GM19324 (cell line): ENCODE results near the gene GBA3.

Experiments used
- ATAC-seq: cut with Tn5 transposase; IDR thresholded peaks from one replicate; pipeline ENCODE4 v1.9.1; 2021; ENCODE audit warnings: mild to moderate bottlenecking, moderate library complexity; ENCODE audit not compliant: unreplicated experiment, low FRiP score

Gene GBA3

DNA sequence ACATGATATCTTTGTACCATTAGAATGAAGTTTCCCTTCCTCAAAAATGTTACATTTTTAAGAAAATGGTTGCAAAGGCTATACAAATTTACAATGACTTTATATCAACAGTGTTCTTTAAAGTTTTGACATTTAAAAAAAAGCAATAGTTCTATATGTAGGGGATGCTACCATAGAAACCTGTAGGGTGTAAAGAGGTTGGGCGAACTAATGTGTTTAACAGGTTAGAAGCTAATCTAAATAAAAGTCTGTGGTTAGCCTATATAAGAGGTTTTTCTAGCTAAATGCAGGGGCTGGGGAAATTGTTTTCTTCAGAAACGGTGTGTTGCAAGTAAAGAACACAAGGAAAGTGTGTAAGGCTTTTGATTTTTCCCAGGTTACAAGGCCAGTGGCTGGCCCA lies 73.3 kb downstream of the GBA3 start:
- no peak for ATAC-seq

DNA sequence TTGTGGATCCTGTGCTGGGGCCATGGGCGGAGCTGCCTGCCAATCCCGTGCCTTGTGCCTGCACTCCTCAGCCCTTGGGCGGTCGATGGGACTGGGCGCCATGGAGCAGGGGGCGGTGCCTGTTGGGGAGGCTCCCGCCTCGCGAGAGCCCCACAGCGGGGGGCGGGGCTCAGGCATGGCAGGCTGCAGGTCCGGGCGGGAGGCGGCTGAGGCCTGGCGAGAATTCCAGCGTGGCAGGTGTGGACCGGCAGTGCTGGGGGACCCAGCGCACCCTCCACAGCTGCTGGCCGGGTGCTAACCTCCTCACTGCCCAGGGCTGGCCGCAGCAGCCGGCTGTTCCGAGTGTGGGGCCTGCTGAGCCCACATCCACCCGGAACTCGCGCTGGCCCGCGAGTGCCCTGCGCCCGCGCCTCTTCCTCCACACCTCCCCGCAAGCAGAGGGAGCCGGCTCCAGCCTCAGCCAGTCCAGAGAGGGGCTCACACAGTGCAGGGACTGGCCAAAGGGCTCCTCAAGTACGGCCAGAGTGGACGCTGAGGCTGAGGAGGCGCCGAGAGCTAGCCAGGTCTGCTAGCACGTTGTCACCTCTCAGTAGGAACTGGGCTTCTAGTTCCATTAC lies 85.9 kb downstream of the GBA3 start:
- no peak for ATAC-seq

DNA sequence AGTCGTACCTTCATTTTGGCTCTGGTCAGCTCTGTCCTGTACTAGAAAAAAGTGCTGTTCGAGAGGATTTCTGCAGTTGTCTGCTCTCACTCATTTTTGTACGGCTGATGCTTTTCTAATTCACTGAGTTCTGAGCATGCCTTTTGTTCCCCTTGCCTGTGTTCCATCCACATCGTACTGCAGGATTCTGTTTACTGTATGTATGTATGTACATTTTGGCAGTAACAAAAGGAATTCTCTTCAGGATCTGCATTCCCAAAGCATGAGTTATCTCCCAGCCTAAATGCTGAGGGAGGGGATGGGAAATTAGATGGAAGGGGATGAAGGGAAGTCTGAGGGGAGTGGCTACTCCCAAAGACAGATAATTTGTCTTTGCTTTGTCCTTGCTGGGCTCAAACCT lies 87.6 kb downstream of the GBA3 start:
- no peak for ATAC-seq

DNA sequence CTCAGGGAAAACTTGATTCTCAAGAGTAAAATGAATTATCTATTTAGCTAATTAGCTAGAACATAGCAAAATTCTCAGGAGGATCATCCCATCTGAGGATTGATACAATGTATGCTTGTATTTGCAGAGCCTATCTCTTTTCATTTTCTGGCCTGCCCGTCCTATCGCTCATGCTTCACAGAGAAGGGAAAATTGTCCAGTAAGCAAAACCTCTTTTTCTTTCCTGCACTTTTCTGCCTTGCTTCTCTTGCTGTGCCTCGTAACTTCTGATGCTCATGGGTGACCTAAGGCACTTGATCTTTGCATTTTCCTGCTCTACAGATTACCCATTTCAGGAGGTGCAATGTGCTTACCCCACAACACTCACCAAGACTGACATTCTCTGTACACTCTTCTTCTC lies 88.1 kb downstream of the GBA3 start:
- ATAC-seq, result no peak

DNA sequence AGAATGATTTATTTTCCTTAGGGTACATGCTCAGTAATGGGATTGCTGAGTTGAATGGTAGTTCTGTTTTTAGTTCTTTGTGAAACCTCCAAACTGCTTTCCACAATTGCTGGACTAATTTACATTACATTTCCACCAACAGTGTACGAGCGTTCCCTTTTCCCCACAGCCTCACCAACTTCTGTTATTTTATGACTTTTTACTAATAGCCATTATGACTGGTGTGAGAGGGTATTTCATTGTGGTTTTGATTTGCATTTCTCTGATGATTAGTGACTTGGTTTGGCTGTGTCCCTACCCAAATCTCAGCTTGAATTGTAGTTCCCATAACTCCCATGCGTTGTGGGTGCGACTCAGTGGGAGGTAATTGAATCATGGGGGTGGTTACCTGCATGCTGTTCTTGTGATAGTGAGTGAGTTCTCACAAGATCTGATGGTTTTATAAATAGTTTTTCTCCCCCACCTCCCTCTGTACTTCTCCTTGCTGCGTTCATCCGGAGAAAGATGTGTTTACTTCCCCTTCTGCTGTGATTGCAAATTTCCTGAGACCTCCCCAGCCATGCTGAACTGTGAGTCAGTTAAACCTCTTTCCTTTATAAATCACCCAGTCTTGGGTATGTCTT lies 95.1 kb downstream of the GBA3 start:
- ATAC-seq, result no peak

DNA sequence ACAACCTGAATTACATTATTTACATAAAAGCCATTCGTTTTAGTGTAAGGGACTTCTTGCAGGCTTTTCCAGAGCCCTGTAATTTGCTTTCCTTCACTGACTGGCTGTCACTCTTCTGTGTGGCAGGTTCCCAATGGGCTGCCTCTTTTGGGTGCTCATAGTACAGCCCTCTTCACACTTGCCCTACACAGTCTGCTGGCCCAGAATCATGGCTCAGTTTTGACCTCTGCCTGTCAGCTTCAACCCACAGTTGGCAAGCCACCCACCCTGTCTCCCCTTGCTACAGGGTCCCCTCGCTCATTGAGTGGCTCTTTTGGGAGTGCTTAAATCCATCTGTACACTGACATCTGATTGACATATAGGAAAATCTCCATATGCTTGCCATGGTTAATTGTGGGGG lies 97.9 kb downstream of the GBA3 start:
- no peak for ATAC-seq

DNA sequence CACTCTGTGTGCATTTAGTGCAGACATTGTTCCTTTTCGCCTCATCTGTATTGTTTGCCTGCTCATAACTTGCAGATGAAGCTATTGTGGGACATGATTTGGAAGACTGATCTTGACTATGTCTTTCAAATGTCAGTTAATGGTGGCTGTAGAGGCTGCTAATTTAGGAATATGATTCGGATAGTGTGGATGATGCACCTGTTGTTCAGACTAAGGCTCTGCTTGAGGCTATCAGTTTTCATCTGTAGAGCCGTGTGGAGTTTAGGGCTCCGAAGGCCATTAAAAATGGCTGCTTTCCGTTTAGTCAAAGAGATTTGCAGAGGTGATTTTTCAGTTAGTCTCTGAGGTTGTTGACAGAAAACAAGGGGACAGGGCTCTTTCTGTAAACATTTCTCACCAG lies 102.0 kb downstream of the GBA3 start:
- ATAC-seq, result no peak

DNA sequence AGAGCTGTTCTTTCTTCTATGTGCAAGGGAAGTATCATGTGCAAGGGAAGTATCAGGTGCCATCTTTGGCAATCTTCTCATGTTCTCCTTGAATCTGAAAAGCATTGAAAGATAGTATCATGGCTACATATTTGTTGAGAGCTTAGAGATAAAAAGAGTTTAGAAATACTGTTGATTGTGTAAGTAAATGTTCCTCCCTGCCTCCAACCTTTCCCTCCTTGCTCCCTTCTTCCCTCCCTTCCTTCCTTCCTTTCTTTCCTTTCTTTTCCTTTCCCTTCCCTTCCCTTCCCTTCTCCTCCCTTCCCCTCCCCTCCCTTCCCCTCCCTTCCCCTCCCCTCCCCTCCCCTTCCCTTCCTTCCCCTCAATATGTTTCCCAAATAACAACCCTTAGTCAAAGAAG lies 108.7 kb downstream of the GBA3 start:
- ATAC-seq, result no peak

DNA sequence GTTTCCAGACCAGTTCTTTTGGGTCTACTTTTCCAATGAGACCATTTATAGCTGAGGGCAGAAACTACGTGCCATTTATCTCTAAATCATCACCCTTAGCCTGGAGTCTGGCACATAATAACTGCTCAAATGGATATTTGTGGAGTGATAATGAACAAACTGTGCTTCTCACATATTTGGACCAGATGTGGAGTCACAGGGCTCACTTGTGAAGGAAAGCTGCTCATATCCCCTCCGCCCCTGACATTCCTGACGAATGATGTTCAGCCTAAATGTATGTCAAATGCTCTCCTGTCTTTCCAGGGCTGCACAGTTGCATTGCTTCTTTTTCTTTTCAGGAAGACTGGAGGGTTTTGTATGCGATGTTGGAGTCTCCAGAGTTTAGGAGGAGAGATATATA lies 110.1 kb downstream of the GBA3 start:
- ATAC-seq, result no peak

DNA sequence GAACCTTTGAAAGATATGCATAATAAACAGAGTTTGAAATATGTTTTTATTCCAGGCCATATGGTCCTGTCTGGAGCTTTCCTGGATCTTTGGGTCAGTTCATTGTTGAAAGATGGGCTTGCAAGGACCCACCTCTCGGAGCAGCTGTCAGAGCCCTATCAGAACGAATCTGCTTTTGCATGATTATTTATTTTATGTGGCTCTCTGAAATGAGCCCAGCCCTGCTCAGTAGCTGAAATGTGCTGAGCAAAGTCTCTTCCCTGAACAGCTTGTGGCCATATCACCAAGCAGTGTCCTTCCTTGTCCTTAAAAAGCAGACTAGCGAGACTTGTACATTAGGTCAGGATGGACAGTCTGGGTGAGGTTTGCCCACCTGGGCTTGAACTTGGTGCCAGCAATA lies 110.8 kb downstream of the GBA3 start:
- ATAC-seq, result no peak

DNA sequence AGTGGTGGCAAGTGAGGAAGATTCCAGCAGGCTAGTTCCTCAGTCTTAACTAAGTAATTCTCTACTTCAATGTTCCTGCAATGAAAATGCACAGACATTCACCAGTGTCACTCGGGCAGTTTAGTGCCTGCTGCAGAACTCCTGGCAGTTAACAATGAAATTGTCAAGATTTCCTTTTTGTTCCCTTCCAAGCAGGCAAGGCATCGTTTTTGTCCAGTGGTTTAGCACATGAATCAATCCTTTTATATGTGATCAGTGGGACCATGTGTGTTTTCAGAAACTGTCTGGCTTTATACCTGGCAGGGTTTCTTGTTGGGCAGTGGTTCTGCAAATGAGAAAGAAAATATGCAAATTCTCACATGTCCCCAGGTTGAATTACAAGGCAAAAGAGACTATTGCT lies 122.2 kb downstream of the GBA3 start:
- no peak for ATAC-seq

DNA sequence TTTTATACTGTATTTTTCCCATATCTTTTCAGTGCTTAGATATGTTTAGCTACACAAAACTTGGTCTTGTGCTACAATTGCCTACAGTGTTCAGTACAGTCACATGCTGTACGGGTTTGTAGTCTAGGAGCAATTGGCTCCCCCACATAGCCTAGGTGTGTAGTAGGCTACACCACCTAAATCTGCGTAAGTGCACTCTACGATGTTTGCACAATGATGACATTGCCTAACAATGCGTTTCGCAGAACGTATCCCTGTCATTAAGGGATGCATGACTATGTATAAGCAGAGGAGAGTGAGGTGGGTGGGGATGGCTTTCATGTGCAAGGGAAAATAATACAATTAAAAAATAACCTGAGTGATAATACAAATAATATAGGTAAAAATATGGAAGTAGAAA lies 131.4 kb downstream of the GBA3 start:
- no peak for ATAC-seq

DNA sequence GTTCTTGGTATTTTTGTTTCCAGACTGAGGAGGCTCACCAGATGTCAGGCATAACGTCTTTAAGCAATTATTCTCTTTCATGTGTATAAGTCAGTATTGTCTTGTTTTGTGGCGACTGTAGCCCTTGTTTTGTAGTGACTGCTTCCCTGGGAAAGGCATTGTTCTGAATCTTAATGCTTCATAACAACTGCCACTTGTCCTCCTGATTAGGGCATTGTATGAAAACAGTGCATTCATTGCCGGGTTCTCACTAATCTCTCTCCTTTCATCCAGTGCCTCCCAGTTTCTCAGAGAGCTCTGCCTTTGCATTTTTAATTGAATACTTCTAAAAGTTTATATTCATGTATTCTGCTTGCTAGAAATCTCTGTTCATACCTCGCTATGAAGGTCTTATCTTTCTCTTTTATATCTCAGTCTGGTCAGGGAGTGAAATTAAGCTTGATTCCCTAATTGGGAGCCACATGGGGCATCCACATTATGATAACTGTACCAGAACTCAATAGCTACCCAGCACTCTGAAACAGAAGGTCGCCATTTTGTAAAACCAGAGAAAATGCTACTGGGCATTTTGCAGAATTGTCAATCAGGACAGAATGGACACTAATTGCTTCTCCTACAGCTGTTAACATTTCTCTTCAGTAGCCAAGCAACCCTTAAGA lies 149.8 kb downstream of the GBA3 start:
- no peak for ATAC-seq

DNA sequence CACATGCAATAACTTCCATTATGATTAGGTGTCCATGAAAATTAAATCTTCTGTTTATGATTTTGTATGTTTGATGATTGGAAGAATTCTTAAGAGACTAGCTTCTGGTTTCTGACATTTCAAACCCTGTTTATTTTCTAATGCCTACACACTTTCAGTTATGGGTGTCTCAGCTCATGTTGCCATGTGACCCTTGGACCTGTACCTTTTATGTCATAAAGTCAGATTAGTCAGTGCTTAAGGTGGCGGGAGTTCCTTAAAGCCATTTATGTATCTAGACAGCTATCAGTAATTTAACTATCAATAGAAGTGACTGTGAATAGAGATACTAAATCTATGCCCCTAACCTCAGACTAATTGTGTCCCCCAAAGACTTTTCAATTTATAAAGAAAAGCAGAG lies 155.6 kb downstream of the GBA3 start:
- no peak for ATAC-seq

DNA sequence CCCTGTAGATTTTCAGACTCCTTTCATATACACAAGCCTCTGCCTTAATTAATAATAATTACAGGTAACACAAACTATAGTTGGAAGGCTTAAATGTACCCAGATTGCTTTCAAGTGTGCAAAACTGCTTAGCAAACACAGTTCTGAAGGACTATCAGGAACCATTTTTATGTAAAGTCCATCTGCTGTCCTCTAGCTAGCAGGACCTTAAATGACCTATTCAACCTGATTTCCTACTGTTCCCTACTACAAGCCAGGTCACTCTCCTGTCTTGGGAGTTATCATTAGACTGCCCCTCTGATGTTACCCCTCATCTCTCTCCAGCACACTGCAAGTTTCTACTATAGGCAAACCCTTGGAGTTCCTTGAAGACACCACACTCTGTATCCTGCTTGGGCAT lies 157.3 kb downstream of the GBA3 start:
- ATAC-seq, result no peak

DNA sequence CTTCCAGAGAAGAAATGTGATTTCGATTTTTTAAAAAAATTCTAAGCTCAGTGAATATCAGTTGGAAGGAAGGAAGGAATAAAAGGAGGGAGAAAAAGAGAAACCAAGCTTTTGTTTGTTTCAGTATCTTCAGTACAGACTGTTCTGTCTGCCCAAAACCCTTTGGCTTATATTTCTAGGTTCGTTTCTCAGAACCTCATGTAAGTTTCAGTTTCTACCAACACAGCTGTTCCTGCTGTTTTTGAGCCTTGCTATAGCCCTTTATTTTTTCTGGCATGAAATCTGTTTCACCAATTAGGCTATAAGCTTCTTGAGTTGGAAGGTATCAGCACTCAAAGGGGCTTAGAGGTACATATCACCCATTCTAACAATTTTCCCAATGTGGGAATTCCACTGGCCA lies 157.9 kb downstream of the GBA3 start:
- peak; percentile 65 for ATAC-seq

DNA sequence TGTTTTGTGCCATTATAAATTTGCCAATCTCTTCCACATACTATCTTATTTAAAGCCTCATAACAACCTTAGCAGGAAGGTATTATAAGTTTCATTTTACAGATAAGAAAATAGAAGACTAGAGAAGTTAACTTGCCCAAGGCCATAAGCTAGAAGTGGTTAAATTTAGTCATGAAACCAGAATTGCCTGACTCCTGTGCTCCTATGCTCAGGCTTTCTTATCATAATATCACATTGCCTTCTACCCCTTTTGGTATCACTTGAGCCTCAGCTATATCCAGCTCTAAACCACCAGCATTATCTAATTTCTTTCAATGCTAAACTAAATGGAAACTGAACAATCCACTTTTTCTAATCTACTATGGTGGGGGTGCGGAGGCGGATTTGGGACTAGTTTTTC lies 164.7 kb downstream of the GBA3 start:
- no peak for ATAC-seq

DNA sequence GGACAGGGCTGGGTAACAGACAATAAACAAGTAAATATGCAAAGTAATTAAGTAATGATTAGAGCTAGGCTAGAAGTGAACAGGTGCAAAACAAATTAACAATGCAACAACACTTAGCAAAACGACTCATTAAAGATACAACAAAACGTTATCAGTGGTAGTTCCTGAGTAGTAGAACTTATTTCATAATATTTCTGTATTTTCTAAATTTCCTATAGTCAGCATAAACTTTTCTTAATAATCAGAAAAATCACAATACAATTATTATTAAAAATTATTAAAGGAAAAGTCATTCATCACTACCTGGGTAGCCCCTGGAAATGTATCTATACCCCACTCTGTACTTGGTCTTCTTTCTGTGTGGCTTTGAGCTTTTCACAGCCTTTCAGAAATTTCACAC lies 166.6 kb downstream of the GBA3 start:
- no peak for ATAC-seq
